Activated T-helper 9 cell treated with anti-CD3 and anti-CD28 coated beads, Interleukin-2, amount 50 U/mL, for 16 hours (primary cell): ENCODE data around the gene ERI3.

Experiments used
- DNase-seq: peaks from one replicate; pipeline ENCODE4 v3.0.0-alpha.2; 2020; ENCODE audit warnings: low read depth

The ERI3 gene

DNA sequence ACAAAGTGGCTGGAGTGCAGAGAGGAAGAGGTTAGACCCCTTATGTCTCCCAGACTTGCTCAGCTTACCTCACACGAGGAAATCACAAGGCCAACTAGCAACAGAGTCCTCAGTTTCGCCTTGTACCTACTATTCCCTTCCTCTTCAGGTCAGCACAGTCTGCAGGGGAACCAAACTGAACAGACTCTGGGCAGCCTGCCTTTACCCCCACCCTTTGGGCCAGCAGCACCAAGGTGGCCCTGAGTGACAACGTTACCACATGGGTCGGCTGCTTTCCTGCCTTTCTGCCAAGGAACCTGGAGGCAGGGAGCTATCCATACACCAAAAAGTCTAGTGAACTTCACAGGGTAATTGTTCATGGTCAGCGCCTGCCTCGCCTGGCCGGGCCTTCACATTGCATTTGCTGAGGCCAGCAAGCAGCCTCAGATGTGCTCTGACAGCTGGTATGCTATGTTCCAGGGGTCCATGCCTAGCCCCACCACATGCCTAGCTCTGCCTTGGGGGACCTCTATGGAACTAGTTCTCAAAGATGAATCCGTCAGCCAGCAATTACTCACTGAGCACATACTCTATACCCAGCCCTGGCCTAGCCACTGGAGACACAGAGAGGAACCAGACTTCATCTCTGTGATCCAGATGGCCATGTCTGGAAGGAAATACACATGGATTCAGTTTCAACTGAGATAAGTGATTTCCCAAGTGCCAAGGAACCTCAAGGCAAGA, 72.2 kb downstream of the ERI3 start:
- no peak for DNase-seq

- DNase-seq, result no peak
These were observed 72.9 kb downstream of the ERI3 start for GRCh38 chr1:44281962-44282703.

DNA sequence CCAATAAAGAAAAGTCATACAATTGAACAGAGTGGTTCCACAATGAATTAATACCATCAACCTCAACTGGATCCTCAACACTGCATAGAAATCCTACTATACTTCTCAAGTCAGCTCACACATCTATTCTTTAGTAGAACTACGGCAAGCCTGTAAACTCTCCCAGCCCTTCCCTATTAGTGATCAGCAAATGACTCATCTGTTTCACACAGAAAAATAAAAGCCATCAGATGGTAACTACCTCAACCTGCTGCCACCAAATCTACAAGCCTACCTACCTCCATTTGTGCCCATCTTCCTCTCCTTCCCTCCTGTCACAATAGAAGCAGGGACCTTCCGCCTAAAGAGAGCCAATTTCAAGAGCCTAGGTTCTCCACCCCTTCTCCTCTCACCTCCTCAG, 78.2 kb downstream of the ERI3 start:
- DNase-seq, result no peak

- no peak for DNase-seq
These were observed 79.1 kb downstream of the ERI3 start for GRCh38 chr1:44275991-44276405.

DNA sequence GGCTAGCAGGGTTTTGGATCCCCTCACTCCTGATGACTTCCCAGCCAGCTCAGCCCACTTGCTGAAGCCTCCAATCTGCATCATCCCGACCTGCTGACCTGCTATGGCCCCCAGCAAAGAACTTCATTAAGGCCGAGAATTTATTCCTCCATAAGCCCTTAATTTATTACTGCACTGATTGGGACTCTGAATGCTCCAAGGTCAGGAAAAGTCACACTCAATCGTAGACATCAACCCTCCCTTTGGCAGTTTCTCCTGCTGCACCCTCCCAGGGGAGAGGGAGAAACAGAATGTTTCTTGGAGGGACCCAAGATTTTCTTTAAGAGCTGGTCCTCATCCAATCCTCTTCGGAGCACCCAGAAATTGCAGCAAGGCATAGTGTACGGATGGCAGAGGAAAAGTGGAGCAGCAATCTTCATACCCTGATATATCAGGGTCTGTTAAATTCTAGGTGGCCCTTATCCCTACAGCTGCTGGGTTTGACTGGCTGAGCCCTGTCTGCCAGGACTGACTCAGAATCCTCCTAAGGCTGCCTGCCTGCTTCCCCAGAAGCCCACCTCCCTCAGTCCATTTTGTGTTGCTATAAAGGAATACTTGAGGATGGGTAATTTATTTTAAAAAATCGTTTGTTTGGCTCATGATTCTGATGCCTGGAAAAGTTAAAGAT, 79.6 kb downstream of the ERI3 start:
- DNase-seq, result no peak

GRCh38 chr1:44273560-44274350, 81.3 kb downstream of the ERI3 start:
- DNase-seq, result no peak

GRCh38 chr1:44272992-44273391, 82.1 kb downstream of the ERI3 start:
- DNase-seq, result no peak

- no peak for DNase-seq
These were observed 83.4 kb downstream of the ERI3 start for GRCh38 chr1:44271646-44272045.

DNA sequence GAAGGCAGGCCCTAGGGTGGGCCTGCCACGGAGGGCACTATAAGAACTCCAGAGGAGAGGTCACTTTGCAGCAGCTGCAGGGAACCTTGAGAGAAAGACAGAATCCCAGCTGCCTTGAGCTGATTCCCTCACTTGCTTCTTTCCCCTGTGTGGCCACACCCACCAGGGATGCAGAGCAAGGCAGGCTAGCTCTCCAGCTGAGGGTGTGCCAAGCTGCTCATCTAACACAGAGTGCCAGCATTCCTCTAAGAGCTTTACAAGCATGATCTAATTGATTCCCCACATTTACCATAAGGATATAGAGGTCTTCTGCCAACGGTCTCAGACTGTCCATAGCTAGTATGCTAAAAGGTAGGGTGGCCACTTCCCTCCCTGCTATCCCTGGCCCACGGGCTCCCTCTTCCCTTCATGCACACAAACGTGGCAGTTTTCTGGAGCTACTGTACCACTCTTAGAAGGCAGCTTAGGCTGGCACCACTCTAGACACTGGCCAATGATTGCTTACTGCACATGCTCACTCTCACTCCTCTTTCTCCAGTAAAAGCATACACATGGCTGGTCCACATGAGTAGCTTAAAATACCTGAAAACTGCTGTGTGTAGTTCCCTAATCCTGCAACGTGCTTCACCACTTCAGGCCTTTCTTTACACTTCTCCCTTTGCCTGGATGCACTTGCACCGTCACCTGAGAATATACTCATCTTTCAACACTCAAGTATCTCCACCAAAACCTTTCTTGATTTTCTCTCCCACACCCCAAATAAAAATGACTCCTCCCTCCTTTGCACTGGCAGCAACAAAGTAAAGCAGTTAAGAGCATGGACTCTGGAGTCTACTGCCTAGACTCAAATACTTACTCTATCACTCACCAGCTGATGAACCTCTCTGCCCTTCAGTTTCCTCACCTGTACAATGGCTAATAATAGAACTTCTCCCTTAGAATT, 84.1 kb downstream of the ERI3 start:
- DNase-seq, result no peak

DNA sequence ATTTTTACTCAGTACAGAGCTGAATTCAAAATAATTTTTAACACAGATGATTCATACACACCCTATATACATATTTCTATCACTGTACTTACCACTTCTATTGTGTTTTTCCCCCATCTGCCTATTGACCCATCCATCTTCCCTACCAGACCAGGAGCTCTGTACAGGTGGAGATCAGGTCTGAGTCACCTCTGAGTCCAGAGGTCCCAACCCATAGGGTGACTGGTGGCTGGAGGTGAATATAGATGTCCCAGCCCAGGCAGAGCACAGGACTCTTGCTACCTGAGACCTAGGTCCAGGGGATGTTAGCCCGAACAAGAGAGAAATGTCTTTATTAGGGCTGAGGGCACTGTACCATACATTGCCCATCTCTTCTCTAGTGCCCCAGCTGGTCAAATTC, 87.0 kb downstream of the ERI3 start:
- no peak for DNase-seq

DNA sequence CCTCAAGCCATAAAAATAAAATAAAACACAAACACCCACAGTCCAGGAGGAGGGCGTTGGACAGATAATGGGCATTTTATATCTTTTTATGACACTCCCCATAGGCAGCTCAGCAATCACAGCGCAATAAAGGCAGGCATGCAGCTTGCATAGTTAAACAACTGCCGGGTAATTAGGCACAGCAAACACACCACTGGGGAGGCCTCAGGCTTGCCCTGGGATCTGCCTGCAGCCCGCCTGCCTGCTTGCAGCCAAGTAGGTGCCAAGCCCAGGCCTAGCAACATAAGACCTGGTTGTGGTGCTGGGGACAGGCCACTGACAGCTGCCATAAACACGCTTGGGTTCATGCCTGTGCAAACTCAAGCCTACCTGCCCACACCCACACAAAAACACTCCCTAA, 87.6 kb downstream of the ERI3 start:
- no peak for DNase-seq

- DNase-seq, result no peak
These were observed 88.4 kb downstream of the ERI3 start for GRCh38 chr1:44266400-44267344.

- no peak for DNase-seq
These were observed 89.2 kb downstream of the ERI3 start for GRCh38 chr1:44265656-44266358.

- no peak for DNase-seq
These were observed 90.6 kb downstream of the ERI3 start for GRCh38 chr1:44264451-44264771.

- no peak for DNase-seq
These were observed 91.2 kb downstream of the ERI3 start for GRCh38 chr1:44263568-44264450.

- DNase-seq, result no peak
These were observed 92.1 kb downstream of the ERI3 start for GRCh38 chr1:44262816-44263567.

GRCh38 chr1:44262414-44262813, 92.6 kb downstream of the ERI3 start:
- no peak for DNase-seq

GRCh38 chr1:44261962-44262361, 93.1 kb downstream of the ERI3 start:
- no peak for DNase-seq
